Measurements from ENCODE around the gene ADGRD1.

GRCh38 chr12:130967636-130968035 lies 13.9 kb downstream of the ADGRD1 start:
- no peak for TF ChIP-seq CTCF (IDR thresholded peaks at IDR 0.05)
- TF ChIP-seq EP300 (IDR thresholded peaks at IDR 0.05), result no peak

All from esophagus muscularis mucosa (tissue), 3 donors.